Hindlimb muscle (tissue), 1 donor: ENCODE results near the gene DNASE1L1. TPM values are rescaled to one million over a fixed set of nuclear protein-coding genes. Genes with fewer than 3 reads are reported as not detected.

Source experiments
- DNase-seq: peaks from one replicate; pipeline ENCODE4 v3.0.0-alpha.2; 2013
- polyA plus RNA-seq: library from polyadenylated mRNA; unstranded; fragments of 120-200 nt; gene quantifications from one replicate; pipeline ENCODE4 v1.2.1, GENCODE V29; 2013; ENCODE audit not compliant: insufficient read length

Gene DNASE1L1
- polyA plus RNA-seq, 1 donor: 44.6 TPM

DNA sequence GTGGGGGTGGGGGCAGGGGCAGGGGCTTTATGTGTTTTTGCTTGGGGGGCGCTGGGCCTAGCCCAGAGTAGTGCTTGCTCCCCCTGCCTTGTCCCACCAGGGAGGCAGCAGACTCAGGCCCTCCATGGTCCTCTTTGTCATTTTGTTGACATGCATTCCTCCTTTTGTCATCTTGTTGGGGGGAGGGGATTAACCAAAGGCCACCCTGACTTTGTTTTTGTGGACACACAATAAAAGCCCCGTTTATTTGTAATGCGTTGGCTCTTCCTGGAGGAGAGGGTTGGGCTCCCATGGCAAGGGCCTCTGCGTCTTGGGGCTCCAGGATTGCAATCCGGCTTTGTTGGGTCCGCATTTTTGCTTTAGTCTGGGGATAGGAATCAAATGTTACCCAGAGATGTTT, 27.8 kb downstream of the DNASE1L1 start:
- DNase-seq: no peak

DNA sequence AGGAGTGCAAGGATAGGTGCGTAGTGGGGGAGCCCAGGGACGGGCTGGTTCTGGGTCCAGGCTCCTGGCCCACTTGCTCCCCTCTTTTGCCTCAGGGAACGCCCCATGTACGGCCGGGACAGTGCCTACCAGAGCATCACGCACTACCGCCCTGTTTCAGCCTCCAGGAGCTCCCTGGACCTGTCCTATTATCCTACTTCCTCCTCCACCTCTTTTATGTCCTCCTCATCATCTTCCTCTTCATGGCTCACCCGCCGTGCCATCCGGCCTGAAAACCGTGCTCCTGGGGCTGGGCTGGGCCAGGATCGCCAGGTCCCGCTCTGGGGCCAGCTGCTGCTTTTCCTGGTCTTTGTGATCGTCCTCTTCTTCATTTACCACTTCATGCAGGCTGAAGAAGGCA, 28.3 kb downstream of the DNASE1L1 start:
- no peak for DNase-seq

DNA sequence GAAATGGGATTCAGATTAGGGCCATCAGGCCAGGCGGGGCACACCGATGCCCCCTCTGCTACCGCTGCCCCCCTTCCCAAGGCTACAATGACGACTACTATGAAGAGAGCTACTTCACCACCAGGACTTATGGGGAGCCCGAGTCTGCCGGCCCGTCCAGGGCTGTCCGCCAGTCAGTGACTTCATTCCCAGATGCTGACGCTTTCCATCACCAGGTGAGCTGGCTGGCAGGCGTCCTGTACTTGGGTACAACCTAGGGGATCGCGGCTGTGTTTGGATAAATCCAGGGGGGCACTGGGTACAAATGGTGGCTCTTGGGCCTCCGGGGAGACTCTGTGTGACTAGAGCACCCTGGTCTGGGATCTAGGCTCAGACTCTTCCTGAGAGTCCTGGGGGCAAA, 28.9 kb downstream of the DNASE1L1 start:
- no peak for DNase-seq

DNA sequence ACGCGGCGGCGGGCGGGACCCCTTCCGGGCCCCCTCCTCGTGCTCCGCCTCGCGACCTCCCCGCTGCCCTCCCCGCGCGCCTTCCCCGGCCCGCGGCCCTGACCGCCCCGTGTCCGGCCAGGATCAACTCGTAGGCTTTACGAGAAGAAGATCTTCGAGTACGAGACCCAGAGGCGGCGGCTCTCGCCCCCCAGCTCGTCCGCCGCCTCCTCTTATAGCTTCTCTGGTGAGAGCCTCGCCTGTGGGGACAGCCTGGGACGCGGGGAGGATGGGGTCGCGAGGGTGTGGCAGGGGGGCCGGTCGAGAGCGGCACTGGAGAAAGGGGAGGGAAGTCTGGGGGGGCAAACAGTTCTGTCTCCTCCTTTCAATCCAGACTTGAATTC, 29.5 kb downstream of the DNASE1L1 start:
- no peak for DNase-seq

DNA sequence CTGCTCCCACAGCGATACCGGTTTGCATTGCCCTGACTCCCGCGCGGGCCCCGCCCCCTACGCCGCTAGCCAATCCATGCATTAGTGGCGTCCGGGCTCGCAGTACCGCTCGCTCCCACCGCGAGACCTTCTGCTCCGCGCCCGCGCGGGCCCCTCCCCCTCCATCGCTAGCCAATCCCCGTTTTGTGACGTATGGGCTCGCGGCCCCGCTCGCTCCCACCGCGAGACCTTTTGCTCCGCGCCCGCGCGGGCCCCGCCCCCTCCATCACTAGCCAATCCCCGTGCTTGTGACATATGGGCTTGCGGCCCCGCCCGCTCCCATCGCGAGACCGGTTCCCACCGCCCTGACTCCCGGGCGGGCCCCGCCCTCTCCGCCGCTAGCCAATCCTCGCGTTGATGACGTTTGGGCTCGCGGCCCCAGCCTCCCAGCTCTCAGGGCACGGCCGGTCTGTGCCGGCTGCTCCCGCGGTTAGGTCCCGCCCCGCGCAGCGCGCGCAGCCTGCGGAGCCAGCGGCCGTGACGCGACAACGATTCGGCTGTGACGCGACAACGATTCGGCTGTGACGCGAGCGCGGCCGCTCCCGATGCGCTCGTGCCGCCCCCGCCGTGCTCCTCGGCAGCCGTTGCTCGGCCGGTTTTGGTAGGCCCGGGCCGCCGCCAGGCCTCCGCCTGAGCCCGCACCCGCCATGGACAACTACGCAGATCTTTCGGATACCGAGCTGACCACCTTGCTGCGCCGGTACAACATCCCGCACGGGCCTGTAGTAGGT, 30.1 kb downstream of the DNASE1L1 start, which contains the start of gene EMD:
Gene EMD (plus strand): TSS at position 497 of the 770 bp plus-strand sequence. CDS start 190 bp downstream, at position 687.
- DNase-seq: peak; percentile 96

DNA sequence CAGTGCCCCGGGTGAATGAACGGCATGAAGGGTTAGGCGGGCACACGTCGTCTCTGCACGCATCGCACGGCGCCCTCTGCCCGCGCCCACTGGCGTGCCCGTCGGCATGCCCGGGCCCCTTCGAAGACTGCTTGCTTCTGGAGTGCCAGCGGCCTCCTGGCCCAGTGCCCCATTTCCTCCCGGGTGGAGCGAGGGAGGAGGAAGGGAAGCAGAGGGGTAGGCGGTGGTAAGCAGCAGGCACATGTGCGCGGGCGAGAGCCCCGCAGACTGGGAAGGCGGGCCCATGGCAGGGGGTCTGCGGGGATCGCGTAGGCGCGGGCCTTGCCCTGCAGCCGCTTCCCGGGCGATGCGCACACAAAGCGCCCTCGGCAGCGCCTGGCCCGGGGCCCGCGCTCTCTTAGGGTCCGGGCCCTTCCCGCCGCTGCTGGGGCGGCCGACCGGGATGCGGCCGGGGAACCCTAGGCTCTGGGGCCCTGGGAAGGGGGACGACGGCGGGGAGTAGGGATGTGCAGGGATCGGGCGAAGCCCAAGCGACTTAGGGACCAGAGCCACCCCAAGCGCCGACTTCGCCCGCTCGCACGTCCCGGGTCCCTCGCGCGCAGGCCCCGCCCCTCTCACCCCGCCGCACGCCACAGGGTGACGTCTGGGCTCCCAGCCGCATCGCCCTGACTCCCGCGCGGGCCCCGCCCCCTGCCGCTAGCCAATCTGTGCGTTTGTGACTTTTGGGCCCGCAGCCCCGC, 30.8 kb downstream of the DNASE1L1 start:
- DNase-seq: no peak

DNA sequence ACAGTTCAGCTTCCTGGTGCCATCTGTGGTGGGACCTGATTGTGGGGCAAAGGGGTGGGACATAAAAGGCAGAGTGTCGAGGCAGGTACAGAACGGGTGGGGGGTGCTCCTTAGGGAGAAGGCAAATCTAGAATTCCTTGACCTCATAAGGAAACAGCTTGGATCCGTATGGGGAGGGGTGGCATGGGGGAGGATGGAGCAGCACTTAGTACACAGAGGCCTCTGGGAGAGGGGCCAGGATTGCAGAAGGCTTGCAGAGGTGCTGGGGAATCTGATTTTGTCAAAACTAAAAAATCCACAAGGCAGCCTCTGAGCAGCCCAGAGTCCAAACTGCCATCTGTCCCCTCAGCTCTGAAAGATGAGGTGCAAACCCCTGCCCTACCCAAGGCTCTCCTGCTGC, 32.3 kb downstream of the DNASE1L1 start:
- DNase-seq: no peak

DNA sequence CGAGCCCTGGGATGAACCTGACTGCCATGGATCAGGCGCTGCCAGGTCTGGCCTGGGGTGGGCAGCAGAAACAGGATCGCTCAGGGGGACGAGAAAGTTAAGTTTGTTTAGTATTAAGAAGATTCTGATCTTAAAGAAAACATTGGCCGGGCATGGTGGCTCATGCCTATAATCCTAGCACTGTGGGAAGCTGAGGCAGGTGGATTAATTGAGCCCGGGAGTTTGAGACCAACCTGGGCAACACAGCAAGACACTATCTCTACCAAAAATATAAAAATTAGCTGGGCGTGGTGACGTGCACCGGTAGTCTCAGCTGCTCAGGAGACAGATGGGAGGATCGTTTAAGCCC, 33.9 kb downstream of the DNASE1L1 start:
- DNase-seq: no peak

DNA sequence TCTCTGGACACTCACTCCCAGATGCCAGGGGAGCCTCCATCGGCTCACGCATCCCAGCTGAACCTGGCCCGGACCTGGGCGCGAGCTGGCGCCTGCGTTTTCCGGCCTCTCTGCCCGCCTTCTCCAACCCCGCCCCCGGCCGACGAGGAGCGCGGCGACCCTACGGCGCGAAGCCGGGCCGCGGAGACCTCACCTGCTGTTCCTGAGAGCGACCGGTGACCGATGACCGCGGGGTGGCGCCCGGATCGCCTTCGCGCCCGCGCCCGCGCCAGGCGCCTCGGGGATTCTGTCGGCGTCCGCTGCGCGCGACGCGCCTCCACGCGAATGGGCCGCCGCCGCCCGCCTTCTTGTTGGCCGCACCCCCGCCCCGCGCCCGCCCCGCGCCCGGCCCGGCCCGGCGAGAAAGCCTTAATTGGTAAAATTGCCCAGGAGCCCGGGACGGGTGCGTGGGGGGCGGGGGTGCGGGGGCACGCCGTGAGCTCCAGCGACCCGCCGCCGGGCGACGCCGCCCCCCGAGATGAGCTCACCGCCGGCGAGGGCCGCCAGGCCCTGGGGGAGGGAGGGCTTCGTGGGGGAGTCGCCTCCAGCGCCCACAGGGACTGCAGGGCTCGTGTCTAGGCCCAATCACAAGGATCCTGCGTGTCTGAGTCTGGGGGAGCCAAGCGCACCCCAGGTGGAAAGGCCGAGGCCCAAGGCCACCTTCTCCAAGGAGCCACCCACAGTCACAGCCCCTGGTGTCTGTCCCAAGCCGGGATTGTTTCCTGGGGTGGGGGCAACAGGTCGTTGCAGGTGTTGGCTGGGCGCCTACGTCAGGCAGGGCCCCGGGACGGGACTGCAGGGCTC, 34.5 kb downstream of the DNASE1L1 start, which contains the start of gene FLNA:
Gene FLNA (minus strand): TSS at position 322 of the 843 bp plus-strand sequence. CDS start 3,389 bp downstream, outside the sequence.
- DNase-seq: no peak

DNA sequence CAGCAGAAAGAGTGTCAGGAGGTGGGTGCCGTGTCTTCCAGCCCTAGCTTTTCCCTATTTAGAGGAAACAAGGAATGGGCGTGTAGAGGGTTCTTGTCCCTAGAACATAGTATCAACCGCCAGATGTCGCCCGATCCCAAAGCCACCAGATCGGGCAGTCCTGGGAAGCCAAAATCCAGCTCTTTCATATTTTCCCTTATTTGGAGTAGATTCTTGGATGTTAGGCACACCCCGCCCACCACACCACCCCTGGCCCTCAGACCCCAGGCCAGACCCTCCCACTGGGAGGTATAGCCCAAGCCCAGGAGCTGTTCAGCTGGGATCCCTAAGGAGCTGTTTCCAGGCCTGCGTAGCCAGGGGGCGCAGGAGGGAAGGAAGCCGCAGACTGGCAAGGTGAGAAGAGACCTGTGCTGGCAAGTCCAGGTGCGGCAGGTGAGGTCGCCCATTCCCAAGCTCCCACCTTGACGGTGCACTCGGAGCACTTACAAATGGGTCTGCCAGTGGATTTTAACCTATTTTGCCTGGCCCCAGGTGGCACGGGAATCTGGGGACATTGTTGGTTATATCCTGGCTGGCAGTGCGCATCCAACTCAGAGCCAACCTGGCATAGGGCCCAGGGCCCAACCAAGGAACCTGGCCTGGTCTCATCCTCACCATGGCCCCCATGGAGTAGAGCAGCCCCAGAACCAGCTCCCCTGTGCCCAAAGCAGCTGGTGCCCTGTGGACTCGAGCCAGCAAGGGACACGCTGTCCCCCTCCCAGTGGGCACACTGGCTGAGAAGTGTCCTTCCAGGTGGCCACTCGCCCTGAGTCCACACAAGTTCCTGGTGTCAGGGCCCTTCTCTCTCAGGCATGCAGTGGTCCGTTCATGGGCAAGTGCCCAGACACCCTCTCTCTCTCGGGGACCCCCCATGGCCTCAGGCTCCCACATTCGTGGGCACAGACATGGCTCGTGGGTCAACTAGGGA, 35.4 kb downstream of the DNASE1L1 start:
- DNase-seq: peak; percentile 64

DNA sequence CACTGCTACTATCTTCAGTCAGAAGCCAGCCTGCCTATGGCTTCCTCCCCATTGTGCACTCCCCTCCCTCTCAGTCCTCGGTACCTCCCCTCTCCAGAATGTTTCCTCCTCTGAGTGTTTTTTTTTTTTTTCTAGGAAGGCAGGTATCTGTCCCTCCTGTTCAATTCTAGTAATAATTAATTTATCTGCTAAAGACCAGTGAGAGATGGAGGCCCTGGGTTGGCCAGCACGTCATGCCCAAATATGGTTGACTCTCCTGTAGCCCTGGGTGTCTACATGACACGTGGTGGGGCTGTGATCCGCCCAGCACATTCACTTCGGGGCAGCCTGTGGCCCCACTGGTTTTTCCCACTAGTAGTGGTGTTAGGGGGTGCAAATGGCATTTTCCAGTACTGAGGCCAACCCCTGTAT, 36.4 kb downstream of the DNASE1L1 start:
- DNase-seq: no peak

DNA sequence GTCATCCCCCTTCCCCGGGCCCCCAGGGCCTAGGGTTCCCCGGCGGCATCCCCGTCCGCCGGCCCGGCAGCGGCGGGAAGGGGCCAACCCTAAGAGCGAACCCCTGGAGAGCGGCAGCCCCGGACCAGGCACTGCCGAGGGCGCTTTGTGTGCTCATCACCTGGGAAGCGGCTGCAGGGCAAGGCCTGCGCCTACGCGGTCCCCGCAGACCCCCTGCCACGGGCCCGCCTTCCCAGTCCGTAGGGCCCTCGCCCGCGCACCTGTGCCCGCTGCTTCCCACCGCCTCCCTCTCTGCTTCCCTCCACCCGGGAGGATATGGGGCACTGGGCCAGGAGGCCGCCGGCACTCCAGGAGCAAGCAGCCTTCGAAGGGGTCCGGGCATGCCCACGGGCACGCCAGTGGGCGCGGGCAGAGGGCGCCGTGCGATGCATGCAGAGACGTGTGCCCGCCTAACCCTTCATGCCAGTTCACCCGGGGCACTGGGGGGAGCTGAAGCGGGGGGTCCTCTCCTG, 37.2 kb downstream of the DNASE1L1 start:
- DNase-seq: no peak

DNA sequence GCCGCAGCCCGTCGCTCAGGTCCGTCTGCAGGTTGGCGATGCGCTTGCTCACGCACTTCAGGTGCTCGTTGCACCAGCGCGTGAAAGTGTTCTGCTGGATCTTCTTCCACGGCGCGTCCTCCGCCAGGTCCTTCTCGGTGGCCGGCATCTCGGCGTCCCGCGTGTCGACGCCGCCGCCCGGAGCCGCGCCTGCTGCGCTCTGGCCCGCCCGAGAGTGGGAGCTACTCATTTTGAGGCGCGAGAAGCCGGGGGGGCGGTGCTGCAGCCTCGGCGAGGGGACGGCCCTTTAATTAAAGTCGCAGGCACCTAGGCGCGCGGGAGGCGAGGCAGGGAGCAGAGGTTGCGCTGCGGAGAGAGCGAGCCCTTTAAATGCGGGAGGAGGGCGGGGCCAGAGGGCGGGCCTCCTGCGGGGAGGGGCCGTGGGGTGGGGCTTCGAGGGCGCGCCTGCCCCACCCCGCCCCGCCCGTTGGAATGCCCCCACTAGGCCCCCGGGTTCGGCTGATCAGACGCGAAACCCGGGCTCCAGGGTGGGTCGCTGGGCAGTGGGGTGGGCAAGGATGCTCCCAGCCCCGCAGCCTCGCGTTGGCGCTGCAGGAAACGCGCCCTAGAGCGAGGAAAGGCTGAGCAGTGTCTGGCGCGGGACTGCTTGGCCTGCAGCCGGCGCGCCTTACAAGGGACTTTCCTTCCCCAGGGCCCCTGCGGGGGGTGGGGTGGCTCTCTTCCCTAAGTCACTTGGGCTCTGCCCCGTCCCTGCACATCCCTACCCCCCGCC, 37.9 kb downstream of the DNASE1L1 start:
- peak; percentile 89 for DNase-seq

DNA sequence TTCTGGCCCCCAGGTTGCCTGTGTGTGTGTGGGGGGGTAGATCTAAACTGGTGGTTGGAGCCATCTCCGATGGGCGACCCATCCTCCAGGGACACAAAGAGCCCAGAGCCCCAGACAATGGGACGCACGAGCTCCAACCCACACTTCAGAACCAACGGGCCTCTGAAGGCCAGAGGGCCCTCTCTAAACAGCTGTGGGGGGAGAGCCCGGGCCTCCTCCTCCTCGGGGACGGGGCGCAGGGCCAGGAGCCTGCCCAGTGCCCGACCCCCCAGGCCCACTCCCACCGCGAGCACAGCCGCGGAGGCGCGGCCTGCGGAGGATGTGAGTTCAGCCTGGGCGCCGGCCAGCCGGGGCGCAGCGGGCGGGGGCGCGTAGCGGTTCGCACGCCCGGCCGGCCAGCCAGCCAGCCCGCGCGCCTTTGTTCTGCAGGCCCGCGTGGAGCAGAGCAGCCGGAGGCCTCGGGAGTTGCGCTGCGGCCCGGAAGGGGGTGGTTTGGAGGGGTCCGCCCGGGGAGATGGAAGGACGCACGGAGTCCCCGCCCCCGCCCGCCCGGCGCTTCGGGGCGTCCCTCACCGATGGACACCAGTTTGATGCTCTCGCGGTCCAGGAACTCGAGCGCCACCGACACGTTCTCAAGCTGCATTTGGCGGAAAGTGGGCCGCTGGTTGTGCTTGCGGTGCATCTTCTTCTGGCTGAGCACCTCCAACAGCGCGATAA, 38.6 kb downstream of the DNASE1L1 start:
- DNase-seq: peak; percentile 51

DNA sequence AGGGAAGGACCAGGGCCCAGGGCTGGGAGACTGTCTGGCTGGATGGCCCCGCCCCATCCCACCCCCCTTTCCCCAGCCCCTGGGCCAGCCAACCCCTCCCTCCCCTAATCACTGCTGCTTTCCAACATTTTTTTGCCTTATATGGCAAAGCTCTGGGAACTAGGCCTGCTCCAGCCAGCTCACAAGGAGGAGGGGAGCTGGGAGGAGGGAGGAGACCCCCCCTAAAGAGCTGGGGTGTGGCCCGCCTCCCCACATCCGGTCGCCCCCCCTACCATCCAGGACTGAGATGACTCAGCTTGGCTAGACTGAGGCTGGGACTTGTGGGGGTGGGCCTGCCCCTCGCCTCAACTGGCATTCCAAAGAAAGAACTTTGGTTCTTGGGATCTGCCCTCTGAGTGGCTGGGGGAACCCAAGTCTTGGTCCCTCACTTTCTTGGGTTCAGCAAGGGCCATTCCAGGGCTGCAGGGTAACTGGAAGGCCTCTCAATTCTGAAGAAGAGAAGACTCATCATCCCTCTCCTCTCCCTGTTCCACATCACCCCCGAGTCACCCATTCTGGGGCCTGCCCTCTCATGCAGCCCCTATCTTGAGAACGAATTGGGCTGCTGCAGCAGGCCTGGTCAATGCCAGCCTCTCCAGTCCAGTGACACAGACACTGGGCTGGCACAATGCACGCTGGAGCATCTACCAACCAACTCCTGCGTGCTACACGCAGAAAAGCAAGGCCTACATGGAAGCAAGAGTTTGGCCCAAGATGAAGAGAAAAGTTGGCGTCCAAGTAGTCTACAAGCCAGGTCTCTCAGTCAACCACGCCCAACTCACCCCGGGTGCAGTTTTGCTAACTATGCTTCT, 39.4 kb downstream of the DNASE1L1 start:
- DNase-seq: peak; percentile 84

DNA sequence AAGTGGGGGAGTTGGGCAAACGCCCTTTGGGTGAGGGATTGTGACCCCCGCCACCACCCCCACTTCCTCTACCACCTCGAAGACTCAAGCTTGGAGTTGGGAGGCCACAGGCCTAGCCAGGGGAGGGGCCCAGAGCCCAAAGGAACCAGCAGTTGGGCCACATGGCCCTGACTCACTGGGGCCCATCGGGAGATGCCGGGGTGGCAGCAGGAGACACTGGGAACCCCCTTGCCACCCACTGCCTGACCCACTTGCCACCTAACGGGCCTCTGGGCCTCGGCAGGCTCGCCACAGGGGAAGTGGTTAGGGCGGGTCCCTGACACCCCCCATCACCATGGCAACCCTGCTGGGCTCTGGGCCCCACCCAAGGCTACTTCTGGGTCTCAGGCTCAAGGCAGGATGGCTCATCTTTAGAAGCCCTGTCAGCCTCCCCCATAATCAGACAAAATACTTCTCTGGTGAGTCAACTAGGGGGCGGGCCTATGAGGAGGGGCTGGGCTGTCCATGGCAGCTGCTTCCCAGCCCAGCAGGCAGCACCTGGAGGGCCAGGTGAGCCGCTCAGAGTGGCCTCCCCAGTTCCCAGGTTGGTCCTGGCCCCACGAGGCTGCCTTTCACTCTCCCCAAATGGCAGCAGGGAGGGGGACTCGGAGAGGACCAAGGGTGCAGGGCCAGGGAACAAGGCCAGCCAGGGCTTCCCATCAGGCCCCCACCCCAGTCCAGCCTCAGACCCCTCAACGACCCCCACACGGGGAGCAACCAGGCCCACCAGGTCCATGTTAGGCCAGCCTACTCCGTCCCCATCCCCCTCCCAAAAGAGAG, 40.2 kb downstream of the DNASE1L1 start:
- peak; percentile 51 for DNase-seq

DNA sequence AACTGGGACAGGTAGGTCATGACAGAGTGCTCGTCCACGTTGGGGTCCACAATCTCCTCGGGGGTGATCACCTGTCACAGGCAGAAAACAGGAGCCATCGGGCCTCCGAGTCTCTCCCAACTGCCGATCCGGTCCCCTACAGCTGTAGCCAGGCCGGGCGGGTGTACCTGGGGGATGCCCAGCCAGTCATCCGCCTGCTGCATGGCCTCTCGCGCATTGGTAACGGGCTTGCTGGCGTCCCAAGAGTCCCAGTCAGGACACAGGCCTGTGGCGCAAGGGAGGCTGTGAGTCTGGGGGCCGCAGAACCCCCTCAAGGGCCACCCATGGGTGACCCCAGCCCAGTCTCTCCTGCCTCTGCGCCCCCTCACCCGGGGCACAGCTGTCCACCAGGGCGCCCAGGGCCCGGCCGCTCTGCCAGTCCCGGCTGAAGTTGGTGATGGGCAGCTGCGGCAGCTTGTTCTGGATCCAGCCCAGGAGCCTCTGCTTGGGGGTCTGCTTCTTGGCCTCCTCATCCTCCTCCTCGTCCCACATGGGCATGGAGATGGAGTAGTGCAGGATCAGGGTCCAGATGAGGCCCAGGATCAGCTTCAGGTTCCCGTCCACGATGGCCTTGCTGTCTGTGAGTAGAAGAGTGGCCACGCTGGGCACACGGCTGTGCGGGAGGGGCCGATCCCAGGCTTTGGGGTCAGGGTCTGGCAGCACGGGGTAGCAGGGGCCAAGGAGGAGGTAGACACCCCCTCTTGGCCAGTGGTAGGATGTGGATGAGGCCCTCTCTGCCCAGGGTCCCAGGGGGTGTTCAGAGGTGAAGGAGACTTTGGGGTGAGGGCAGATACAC, 41.4 kb downstream of the DNASE1L1 start:
- DNase-seq: no peak
